ENCODE data around the gene TNS2.
"Not testable (repeated sequence)": the region's sequence is repeated elsewhere in the genome, so short reads cannot be mapped to it uniquely, and the experiment has no call there.

Gene TNS2

DNA sequence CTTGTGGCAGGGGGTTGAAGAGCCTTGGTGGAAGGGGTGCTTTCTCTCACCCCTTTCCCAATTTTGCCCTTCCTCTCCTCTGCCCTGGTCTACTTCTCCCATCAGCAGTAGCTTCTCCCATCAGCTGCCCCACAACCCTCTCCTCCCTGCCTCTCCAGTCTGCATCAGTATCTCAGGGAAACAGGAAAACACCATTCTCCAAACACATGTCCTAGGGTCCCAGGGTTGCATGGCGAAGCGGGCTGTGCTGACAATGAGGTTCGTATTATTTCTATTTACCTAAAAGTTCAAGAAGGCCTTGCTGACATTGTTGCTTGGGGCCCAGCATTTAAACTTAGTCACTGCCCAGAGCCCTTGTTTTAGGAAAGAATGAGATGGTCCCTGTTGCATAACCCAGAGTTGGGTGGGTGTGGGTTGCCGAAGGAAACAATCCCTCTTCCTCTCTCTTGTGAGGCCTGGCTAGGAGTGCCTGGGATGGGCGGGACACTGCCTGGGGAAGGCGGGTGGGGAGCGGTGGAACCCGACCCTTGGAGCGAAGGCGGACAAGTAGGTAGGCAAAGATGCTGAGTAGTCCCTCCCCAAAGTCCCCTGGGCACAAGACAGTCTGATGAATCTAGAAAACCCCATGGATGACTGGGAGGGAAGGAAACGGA is 46.4 kb downstream of the TNS2 start:
- no peak for DNase-seq

GRCh38 chr12:53096759-53097158 is 46.9 kb downstream of the TNS2 start:
- no peak for DNase-seq

DNA sequence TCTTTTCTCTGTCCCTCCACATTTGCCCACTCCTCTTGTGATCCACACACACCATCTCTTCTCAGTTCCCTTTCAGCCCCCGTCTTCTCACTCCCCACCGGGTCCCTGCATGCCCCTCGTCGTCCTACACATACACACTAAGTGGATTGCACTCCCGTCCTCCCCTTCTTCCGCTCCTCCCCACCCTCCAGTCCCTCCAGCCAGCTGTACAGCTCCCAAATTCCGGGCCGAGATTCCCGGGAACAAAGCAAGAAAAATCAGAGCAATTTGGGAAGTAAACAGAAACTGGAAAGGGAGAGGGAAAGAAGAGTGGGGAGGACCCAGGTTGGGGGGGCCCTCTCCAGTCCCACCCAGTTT is 47.3 kb downstream of the TNS2 start:
- no peak for DNase-seq

GRCh38 chr12:53097564-53098353 is 47.9 kb downstream of the TNS2 start, which contains the start of gene IGFBP6:
TSS of gene IGFBP6 (plus strand) at chr12:53097667. CDS start at chr12:53097718, 51 bp downstream.
- peak in 1 of 4 experiments; percentile 50 for DNase-seq

GRCh38 chr12:53098354-53098981 is 48.6 kb downstream of the TNS2 start:
- no peak for DNase-seq

DNA sequence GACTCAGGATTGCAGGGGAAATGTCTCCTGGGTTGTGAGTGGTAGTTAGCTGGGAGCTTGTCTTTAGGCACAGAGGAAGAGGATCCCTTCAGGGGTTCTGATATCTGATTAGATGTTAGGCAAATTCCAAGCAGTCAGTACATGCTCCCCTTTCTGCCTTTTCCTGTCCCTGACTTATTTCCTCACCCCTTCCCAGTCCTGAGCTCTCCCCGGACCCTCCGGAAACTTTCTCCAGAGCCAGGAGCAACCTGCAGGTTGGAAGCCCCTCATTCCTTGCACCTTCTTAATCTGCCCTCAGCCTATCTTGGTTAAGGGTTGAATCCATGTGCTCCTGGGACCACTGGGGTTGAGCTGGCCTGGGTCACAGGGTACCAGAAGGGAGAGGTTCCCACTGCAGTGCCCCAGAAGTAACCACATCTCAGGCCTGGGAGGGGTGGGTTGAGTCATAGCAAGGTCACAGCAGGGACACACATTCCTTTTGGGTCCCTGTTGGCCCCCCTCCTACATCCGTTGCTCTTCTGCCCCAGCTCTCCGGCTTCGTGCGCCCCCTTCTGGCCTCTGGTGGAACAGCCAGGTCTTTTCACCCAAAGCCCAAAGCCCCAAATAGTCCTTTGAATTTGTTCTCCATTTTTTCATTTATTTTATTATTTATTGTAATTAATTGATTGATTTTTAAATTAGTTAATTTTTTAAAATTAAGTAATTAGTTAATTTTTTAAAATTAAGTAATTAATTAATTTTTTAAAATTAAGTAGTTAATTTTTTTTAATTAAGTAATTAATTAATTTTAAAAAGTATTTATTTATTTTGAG is 49.4 kb downstream of the TNS2 start:
- DNase-seq, result peak; percentile 79 to 86 (median 85)

DNA sequence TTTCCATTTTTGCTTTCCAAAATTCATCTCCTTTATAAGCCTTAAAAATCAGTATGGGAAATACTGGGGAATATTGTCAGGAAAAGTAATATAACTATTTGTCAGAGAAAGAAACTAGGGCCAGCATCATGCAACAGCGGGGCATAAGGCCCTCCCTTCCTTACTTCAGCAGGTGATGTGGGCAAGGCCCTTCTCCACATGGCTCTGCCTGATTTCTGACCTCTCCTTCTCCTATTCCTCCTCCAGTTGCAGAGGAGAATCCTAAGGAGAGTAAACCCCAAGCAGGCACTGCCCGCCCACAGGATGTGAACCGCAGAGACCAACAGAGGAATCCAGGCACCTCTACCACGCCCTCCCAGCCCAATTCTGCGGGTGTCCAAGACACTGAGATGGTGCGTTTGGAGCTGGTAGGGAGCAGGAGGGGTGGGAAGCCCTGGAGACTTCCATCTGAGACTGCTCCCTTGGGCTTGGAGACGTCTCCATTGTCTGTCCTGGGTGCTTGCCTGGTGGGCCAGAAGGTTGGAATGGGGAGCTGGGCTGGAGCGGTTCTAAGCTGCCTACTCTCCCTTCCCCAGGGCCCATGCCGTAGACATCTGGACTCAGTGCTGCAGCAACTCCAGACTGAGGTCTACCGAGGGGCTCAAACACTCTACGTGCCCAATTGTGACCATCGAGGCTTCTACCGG is 50.7 kb downstream of the TNS2 start:
- DNase-seq, result no peak

DNA sequence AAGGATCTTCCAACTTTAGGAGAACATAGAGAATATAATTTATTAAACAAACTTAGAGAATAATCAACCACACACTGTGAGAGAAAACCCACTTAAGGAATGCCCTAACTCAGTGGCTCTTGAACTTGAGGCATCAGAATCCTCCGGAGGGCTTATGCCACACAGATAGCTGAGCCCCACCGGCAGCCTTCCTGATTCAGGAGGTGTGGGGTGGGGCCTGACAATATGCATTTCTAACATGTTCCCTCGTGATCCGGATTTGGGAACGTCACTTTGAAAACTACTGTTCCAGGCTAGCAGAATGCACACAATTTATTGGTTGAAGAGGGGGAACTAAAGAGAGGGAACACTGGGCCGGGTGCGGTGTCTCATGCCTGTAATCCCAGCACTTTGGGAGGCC is 51.4 kb downstream of the TNS2 start:
- DNase-seq, result no peak

GRCh38 chr12:53101931-53102781 is 52.3 kb downstream of the TNS2 start:
- DNase-seq, result no peak

GRCh38 chr12:53102883-53103807 is 53.3 kb downstream of the TNS2 start, which contains the start of gene SOAT2:
TSS of gene SOAT2 (plus strand) at chr12:53103486. CDS start at chr12:53103578, 92 bp downstream.
- DNase-seq, result peak in 1 of 4 experiments; percentile 21

DNA sequence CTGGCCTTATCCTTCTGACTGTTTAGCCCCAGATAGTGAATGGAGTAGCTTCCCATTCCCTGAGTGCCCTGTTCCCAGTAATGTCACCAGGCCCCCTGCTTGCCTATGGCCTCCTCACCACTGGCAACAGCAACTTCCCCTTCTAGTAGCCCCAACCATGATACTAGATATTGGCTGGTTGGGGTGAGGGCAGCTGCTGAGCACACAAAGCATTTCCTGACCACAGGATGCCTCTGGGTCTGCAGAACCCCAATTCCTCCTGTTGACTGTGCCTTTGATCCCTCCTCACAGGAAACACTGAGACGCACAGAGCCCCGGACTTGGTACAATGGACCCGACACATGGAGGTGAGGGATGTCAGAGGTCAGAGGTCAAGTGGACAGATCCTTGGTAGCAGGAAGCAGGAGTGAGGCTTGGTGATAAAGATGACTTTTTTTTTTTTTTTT is 54.0 kb downstream of the TNS2 start:
- no peak for DNase-seq

GRCh38 chr12:53105256-53105655 is 55.4 kb downstream of the TNS2 start:
- no peak for DNase-seq

GRCh38 chr12:53105712-53106439 is 56.0 kb downstream of the TNS2 start:
- no peak for DNase-seq

DNA sequence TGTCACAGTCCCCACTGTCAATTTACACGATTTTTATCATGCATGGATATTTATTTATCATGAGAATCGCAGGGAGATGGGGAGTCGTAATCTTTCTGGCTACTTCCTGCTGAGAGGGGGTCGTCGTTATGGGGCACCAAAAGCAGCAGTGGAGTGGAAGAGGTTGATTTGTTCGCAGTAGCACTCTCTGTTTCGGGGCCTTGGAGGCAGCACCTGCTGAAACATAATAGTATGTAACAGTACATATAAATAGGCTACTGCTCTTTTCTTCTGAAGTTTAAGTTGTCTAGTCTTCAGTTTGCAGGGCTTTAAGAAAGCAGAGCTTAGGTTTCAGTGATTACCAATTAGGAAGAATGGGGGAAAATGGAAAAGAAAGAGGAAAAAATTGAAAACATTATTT is 57.3 kb downstream of the TNS2 start:
- DNase-seq, result no peak

GRCh38 chr12:53112431-53112830 is 62.6 kb downstream of the TNS2 start:
- DNase-seq, result not testable (repeated sequence)

GRCh38 chr12:53113136-53113705 is 63.4 kb downstream of the TNS2 start:
- no peak for DNase-seq

GRCh38 chr12:53113951-53114350 is 64.1 kb downstream of the TNS2 start:
- DNase-seq, result no peak

All from activated naive CD4-positive, alpha-beta T cell (primary cell).